Inferior parietal cortex (tissue), 1 donor: ENCODE data around the gene CDH10.

Experiments
- DNase-seq: peaks from one replicate; pipeline ENCODE4 v3.0.0-alpha.2; 2016; ENCODE audit errors: extremely low spot score

CDH10 gene

GRCh38 chr5:24644761-24645160, at the start of gene CDH10:
Gene CDH10, minus strand, starts transcription at chr5:24644978. Its CDS starts 51,488 bp downstream, at chr5:24593490.
- peak; percentile 69 for DNase-seq

DNA sequence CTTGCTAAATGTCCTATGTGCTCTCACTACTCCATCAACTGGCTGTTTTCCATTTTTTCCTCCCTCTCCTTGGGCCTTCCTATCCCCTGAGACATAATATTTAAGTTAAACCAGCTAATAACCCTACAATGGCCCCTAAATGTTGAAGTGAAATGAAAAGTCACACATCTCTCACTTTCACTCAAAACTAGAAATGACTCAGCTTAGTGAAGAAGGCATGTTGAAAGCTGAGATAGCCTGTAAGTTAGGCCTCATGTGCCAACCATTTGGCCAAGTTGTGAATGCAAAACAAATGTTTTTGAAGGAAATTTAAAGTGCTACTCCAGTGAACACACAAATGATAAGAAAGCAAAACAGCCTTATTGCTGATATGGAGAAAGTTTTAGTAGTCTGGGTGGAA, 48.8 kb upstream of the CDH10 start:
- no peak for DNase-seq

GRCh38 chr5:24691074-24691473, 46.3 kb upstream of the CDH10 start:
- DNase-seq: no peak

- no peak for DNase-seq
Measured at GRCh38 chr5:24681106-24681505, 36.3 kb upstream of the CDH10 start.

- no peak for DNase-seq
Measured at GRCh38 chr5:24668050-24668449, 23.3 kb upstream of the CDH10 start.

GRCh38 chr5:24649531-24649930, 4.8 kb upstream of the CDH10 start:
- DNase-seq: no peak

DNA sequence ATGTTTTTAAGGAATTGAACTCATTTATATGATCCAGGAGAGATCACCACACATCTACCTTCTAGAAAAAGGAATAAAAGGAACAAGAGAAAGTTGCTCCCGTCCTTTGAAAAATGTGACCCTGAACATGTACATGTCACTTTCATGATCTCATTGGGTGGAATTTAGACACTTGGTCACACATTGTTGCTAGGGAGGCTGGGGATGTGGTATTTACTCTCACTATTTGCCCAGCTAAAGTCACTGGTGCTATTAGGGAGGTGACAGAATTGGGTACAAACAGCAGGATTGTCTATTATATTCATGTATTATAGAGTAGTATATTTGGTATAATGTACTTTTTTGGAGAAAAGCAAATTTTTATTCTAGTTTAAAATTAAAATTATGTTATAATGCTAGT, 2.1 kb upstream of the CDH10 start:
- no peak for DNase-seq

- DNase-seq: no peak
Measured at GRCh38 chr5:24645483-24645882, 705 bp upstream of the CDH10 start.

- no peak for DNase-seq
Measured at GRCh38 chr5:24643880-24644279, 898 bp downstream of the CDH10 start.

- DNase-seq: peak; percentile 58
Measured at GRCh38 chr5:24643156-24643555, 1.6 kb downstream of the CDH10 start.

- DNase-seq: peak; percentile 83
Measured at GRCh38 chr5:24642022-24642421, 2.8 kb downstream of the CDH10 start.

GRCh38 chr5:24635209-24635608, 9.6 kb downstream of the CDH10 start:
- peak; percentile 50 for DNase-seq

GRCh38 chr5:24633715-24634325, 11.0 kb downstream of the CDH10 start:
- peak; percentile 84 for DNase-seq

GRCh38 chr5:24632353-24632752, 12.4 kb downstream of the CDH10 start:
- no peak for DNase-seq

GRCh38 chr5:24630918-24631317, 13.9 kb downstream of the CDH10 start:
- DNase-seq: no peak

DNA sequence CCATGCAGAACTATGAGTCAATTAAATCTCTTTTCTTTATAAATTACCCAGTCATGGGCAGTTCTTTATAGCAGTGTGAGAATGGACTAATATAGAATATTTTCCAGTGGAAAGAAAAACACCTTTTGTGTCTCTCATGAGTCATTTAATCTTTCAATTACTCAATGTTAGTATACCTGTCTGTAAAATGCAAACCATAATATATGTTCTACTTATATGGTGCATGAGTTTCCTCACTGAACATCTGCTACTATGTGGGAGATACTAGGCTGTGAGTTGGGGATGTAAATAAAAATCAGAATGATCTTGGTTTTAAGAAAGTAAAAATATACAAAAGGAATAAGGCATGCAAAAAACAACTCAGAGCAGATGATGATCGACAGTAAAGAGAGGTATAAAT, 15.0 kb downstream of the CDH10 start:
- no peak for DNase-seq

DNA sequence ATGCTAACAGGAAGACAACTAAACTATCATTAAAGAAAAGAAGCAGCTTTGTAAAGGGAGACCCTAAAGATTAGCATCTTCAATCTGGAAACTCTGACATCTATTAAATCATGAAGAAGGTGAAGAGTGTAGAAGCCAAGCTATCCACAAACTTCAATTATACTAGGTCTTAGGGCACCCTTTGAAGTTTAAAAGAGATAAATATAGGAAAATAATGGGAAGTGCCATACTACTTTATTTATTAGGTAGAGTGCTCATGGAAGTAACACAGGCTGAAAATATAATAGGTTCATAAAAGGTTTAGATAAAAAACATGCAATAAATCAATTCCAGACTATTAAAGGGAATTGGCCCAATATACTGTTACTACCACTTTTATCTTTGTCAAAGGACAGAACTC, 19.9 kb downstream of the CDH10 start:
- no peak for DNase-seq

DNA sequence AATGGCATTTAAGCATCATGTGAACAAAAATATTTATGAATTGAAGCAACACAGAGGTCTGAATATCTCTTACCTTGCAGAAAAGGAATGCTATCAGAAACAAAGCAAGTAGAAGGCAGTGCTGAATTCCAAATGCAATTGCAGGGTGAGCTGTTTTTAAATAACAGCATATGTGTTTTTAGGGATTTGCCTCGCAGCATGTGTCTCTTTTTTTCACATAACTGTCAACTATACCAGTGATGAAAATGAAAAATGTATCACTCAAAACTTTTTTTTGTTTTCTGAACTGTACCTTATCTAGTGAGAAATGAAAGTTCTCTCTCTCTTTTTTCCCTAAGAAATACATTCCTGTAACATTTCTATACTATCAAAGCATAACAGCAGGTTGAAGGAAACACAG, 21.2 kb downstream of the CDH10 start:
- no peak for DNase-seq

DNA sequence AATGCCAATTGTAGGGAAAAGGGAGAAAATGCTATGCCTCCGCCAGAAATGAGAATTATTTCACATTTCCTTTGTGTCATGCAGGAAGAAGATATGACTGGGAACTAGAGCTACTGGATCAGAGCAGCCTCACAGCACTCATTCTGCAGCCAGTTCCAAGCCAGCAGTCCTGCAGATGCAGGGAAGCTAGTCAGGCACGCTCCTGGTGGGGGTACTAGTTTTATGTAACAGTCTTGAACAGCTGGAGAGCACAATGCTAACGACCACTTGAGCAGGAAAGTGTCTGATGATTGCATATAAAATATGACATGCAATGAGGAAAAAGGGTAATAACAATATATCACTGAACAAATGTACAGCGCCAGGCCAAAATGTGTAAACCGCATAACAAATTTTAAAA, 21.7 kb downstream of the CDH10 start:
- no peak for DNase-seq

DNA sequence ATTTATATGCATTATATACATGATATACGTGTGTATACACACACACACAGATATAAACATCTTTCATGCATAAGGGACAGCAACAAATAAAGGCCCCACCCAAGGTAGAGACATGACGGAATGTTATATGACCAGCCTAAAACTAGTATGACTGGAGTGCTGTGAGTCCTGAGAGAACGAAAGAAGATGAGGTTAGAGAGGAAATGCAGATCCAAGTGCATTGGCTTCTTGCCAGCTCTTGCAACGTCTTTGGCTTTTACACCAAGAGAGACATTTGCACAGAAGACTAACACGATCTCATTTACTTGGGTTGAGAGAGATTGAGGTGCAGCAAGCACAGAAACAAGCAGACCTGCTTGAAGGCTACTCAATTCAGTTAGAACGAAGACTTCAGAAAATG, 23.0 kb downstream of the CDH10 start:
- no peak for DNase-seq

- DNase-seq: no peak
Measured at GRCh38 chr5:24616566-24616965, 28.2 kb downstream of the CDH10 start.

- DNase-seq: no peak
Measured at GRCh38 chr5:24615159-24615558, 29.6 kb downstream of the CDH10 start.

DNA sequence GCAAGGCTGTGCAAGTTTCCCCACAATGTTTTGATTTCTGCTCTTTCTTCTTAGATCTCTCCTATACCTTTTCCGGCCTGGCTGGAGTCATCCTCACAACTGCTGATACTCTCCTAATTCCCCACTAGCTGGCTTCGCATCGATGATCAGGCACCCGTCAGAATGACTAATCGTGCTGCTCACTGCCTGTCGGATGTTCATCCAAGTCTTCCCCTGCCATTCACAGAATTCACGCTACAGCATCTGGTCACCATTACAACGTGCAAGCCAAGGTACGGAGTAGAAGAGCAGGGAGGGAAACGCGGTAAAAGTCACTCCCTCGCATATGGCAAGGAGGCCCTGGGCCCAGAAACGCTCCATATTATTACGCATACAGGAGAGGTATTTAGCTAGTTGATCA, 35.1 kb downstream of the CDH10 start:
- no peak for DNase-seq

- no peak for DNase-seq
Measured at GRCh38 chr5:24606971-24607370, 37.8 kb downstream of the CDH10 start.
